GM19324 (cell line): ENCODE results near the gene GNA15.

Experiments
- ATAC-seq: cut with Tn5 transposase; IDR thresholded peaks from one replicate; pipeline ENCODE4 v1.9.1; 2021; ENCODE audit warnings: mild to moderate bottlenecking, moderate library complexity; ENCODE audit not compliant: unreplicated experiment, low FRiP score

Gene GNA15

GRCh38 chr19:3119693-3120380 is 16.0 kb upstream of the GNA15 start:
- ATAC-seq = no peak

DNA sequence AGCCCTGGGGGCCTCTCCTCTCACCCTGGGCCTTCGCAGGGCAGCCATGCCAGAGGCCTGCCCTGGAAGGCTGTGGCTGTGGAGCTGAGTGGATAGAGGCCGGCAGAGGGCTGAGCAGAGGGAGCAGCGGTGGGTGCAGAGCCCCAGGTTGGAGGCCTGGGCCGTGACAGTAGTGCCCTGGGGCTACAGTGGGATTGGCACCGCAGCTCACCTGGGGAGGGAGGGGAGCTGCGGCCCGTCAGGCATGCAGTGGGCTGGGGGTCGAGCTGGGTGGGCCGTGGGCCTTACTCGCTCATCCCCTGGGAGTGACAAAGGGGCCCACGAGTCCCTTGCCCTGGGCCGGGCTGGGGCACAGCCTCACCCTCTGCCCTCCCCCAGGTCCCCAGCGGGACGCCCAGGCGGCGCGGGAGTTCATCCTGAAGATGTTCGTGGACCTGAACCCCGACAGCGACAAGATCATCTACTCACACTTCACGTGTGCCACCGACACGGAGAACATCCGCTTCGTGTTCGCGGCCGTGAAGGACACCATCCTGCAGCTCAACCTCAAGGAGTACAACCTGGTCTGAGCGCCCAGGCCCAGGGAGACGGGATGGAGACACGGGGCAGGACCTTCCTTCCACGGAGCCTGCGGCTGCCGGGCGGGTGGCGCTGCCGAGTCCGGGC is 15.1 kb upstream of the GNA15 start:
- ATAC-seq = no peak

DNA sequence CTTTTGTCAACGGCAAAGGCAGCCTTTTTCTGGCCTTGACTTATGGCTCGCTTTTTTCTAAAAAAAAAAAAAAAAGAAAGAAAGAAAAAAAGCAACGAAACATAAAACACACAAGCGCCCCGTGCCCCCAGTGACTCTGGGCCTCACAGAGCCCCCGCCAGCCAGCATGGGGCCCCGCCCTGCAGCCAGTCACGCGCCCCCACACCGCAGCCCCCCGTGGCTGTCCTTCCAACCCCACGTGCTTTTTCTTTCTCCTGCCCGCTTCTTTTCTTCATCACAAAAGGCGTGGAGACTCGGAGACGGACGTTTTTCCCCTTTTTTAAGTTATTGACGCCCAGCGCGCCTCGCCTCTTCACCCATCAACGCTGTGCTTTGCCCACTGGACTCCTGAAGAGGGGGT is 14.4 kb upstream of the GNA15 start:
- ATAC-seq = no peak

DNA sequence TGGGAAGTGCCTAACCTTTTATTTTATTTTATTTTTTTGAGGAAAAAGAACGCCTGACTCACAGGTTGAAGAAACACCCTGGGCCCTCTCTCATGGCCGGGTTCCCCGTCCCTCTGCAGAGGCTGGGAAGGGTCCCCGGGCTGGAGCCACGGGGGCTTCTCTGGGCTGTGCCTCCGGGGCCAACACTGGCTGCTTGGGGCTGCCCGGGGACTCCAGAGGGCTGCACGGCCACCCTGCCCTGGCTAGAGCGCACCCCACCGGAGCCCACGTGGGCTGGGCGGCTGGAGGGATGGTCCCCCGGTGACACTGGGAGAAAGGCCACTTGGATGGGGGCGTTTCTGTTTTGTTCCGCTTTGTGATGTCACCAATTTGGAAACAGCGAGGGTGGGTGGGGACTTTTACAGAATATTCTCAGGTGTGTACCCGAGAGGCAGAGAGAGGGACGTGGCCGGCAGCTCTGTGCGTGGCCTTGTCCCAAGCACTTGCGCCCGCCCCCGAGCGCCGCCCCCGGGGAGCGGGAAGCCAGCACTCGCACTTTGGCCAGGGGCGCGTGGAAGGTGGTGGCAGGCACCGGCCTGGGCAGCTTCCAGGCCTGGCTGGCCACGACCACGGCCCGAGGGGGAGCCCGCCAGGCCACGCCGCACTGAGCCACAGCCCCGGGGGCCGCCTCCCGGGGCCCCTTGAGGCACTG is 13.9 kb upstream of the GNA15 start:
- no peak for ATAC-seq

GRCh38 chr19:3122512-3122870 is 13.3 kb upstream of the GNA15 start:
- ATAC-seq = no peak

- ATAC-seq = no peak
Observed at GRCh38 chr19:3123088-3123721, 12.6 kb upstream of the GNA15 start.

GRCh38 chr19:3123956-3124355 is 11.9 kb upstream of the GNA15 start:
- no peak for ATAC-seq

DNA sequence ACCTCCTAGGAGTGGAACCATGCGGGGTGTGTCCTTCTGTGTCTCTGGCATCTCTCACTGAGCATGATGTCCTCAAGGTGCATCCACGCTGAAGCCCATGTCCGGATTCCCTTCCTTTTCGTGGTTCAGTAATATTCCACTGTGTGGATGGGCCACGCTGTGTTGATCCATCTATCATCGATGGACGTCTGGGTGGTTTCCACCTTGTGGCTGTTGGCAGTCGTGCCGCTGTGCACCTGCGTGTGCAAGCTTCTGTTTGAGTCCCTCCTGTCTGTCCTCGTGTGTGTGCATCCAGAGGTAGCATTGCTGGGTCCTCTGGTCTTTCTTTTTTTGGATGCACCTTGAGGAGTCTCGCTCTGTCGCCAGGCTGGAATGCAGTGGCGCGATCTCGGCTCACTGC is 11.2 kb upstream of the GNA15 start:
- no peak for ATAC-seq

DNA sequence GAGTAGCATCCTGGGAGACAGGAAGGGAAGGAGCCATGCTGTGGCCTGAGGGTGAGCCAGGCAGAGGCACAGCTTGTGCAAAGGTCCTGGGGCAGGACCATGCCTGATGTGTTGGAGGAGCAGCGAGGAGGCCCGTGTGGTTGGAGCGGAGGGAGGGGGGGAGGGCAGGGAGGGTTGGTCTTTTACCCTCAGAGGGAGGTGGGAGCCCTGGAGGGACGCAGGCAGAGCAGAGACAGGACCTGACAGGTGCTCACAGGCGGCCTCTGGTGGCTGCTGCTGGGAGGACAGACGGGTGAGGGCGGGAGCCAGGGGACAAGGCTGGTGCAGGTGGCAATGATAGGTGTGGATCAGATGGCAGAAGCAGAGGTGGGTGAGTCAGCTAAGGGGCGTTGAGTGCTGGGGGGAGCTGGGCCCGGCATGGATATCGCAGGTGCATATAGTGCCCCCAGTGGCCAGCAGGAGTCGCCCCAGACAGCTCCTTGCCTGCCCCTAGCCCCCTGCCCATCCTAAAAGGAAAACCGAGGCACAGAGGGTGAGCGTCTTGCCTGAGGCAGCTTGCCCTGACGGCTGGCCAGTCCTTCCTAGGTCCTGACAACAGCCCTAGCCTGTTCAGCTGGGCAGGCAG is 9.8 kb upstream of the GNA15 start:
- no peak for ATAC-seq

GRCh38 chr19:3129112-3129511 is 6.7 kb upstream of the GNA15 start:
- no peak for ATAC-seq

DNA sequence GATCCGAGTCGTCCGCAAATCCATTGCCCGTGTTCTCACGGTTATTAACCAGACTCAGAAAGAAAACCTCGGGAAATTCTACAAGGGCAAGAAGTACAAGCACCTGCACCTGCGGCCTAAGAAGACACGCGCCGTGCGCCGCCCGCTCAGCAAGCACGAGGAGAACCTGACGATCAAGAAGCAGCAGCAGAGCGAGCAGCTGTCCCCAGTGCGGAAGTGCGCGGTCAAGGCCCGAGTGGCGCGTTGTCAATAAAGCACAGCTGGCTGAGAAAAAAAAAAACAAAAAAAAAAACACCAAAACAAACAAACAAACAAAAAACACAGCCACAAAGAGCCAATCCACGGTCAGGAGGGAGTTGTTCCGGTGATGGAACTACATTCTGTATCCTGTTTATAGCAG is 4.7 kb upstream of the GNA15 start:
- ATAC-seq = no peak

DNA sequence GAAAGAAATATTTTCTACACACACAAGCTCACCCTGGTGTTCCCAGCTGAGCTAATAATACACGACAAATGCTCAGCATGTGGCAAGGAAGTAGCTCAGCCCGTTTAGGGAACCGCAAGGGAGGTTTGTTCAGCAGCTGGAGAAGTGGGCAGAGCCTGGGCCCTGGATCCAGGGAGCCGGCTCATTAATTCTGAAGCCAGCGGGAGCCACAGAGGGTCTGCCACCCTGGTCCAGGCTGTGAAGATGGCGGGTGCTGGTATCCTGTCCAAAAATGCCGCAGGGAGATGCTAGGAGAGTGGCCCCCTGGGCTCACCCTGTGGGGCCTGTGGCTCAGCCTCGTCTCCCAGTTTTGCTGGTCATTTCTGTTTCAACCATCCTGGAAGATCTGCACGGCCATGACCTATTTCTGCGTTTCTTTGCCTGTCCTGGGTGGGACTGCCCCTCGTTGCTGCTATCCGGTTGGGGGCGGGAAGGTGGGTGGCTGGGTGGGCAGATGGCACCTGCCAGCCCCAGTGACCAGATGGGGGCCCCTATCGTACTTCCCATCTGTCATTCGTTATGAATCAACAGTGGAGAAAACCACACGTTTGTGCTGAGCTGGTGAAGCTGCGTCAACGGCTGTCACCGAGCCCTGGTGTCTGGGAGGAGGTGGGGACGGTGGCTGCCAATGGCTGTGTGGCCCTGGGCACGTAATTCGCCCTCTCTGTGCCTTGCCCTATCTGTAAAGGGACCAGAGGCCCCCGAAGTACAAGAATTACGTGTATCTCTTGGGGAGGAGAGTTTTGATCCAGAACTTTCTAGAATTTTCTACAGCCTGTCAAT is 2.7 kb upstream of the GNA15 start:
- ATAC-seq = peak; percentile 43

GRCh38 chr19:3133793-3134116 is 2.1 kb upstream of the GNA15 start:
- ATAC-seq = no peak

DNA sequence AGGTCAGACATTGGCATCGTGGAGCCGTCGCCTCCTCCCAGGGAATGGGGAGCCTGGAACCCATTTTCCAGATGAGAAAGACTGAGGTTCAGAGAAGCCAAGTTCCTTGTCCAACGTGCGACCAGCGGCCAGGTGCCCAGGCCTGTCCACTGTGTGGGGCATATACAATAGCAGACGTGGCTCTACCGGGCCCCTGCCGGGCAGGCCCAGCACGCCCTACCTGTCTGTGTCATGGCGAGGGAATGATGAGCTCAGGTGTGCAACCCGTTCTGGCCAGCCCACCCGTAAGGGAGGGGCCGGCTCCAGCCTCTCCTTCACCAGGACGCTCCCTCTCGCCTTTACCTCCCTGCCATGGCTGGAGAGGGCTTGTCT is 837 bp downstream of the GNA15 start:
- no peak for ATAC-seq

GRCh38 chr19:3137119-3137518 is 1.3 kb downstream of the GNA15 start:
- ATAC-seq = no peak

DNA sequence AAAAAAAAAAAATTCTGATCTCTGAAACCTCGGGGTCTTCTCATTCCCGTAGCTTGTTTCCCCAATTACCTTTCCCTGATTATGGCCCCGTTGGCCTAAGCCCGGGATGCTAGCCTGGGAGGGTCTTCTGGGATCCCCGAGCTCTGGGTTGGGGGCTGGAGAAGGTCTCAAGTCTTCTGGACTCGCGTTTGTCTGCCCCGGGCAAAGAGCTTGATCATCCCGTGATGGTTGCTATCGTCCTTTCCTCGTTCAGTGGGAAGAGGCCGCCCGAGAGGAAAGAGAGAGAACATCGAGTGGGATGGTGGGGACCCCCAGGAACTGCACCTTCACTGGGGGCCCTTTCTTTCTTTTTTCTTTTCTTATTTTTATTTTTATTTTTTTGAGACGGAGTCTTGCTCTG is 2.4 kb downstream of the GNA15 start:
- ATAC-seq = no peak

- no peak for ATAC-seq
Observed at GRCh38 chr19:3140667-3141038, 4.8 kb downstream of the GNA15 start.

DNA sequence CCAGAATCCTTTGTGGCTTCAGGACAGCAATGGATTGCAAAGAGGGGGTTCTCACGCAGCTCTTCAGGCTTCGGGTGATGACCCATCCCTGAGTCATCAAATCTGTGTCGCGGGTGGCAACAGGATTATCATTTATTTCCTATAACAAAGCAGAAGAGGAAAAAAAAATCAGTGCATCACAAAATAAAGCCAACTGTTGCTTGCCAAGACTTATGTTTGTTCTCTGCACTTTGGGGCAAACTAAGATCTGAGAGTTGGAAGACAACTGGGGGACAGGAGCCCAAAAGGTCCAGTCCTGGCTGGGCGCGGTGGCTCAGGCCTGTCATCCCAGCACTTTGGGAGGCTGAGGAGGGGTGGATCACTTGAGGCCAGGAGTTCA is 6.4 kb downstream of the GNA15 start:
- no peak for ATAC-seq

DNA sequence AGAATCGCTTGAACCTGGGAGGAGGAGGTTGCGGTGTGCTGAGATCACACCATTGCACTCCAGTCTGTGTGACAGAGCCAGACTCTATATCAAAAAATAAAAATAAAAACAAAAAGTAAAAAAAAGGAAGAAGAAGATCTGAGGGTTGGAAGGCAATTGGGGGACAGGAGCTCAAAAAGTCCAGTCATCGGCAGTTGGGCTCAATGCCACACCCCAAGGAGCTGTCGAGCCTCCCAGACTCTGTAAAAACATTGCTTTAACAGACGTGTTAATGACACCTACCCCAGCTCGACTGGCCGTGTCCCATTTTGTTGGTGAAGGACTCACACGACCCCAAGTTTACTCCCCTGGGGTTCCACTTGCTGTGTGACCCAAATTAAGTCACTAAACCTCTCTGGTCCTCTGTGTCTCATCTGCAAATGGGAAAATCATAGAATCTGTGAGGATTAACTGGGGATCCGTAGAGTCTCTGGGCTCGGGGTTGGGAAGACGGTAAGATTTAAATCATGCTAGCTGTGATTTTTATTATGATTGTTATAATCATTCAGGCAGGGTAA is 7.0 kb downstream of the GNA15 start:
- ATAC-seq = no peak
